ENCODE measurements around the gene EXOC3.
"Not testable (repeated sequence)": the region's sequence is repeated elsewhere in the genome, so short reads cannot be mapped to it uniquely, and the experiment has no call there.

EXOC3 gene

GRCh38 chr5:483011-483410 is 40.0 kb downstream of the EXOC3 start:
- no peaks in the 10 kb centered on the region for H3K9me3 ChIP-seq (ENCODE audit: control insufficient read depth, insufficient read depth, low read length)
- H3K4me3 ChIP-seq (ENCODE audit: low read length) = no peak overlapping the region
- H3K4me1 ChIP-seq (ENCODE audit: control insufficient read depth, insufficient read depth, low read length) = no peaks in the 10 kb centered on the region
- H3K36me3 ChIP-seq (ENCODE audit: control insufficient read depth, insufficient read depth, low read length) = no peaks in the 10 kb centered on the region
- no CpG with 5 or more reads among the region's 26 CpGs for WGBS (ENCODE audit: insufficient coverage, insufficient read length)
- no peak for DNase-seq (ENCODE audit: low read depth, low spot score)
- H3K27ac ChIP-seq (ENCODE audit: low read length) = no peak overlapping the region
- H3K27me3 ChIP-seq (ENCODE audit: control insufficient read depth, insufficient read depth, low read length) = no peaks in the 10 kb centered on the region; the same call in 1 of the 2 replicates

- no peak overlapping the region for H3K4me3 ChIP-seq (ENCODE audit: low read length)
- DNase-seq (ENCODE audit: low read depth, low spot score) = no peak
- WGBS (ENCODE audit: insufficient coverage, insufficient read length) = no CpG with 5 or more reads among the region's 34 CpGs
- no peaks in the 10 kb centered on the region for H3K4me1 ChIP-seq (ENCODE audit: control insufficient read depth, insufficient read depth, low read length)
- H3K9me3 ChIP-seq (ENCODE audit: control insufficient read depth, insufficient read depth, low read length) = no peaks in the 10 kb centered on the region
- no peaks in the 10 kb centered on the region; the same call in 1 of the 2 replicates for H3K27me3 ChIP-seq (ENCODE audit: control insufficient read depth, insufficient read depth, low read length)
- no peaks in the 10 kb centered on the region for H3K36me3 ChIP-seq (ENCODE audit: control insufficient read depth, insufficient read depth, low read length)
- H3K27ac ChIP-seq (ENCODE audit: low read length) = no peak overlapping the region
Measured at GRCh38 chr5:483434-484140, 40.6 kb downstream of the EXOC3 start.

- Histone ChIP-seq H3K36me3 (ENCODE audit: control insufficient read depth, insufficient read depth, low read length) (no peaks in the 10 kb centered on the region), H3K27ac (ENCODE audit: low read length) (no peak overlapping the region), H3K4me3 (ENCODE audit: low read length) (no peak overlapping the region), H3K9me3 (ENCODE audit: control insufficient read depth, insufficient read depth, low read length) (no peaks in the 10 kb centered on the region), H3K27me3 (ENCODE audit: control insufficient read depth, insufficient read depth, low read length) (no peaks in the 10 kb centered on the region; the same call in 1 of the 2 replicates), H3K4me1 (ENCODE audit: control insufficient read depth, insufficient read depth, low read length) (no peaks in the 10 kb centered on the region)
- DNase-seq (ENCODE audit: low read depth, low spot score) = no peak
- no CpG with 5 or more reads among the region's 24 CpGs for WGBS (ENCODE audit: insufficient coverage, insufficient read length)
Measured at GRCh38 chr5:484556-484955, 41.6 kb downstream of the EXOC3 start.

- Histone ChIP-seq H3K4me3 (ENCODE audit: low read length) (no peak overlapping the region), H3K27me3 (ENCODE audit: control insufficient read depth, insufficient read depth, low read length) (peaks cover 2% of the 10 kb centered on the region; the same call in 1 of the 2 replicates), H3K36me3 (ENCODE audit: control insufficient read depth, insufficient read depth, low read length) (no peaks in the 10 kb centered on the region), H3K4me1 (ENCODE audit: control insufficient read depth, insufficient read depth, low read length) (no peaks in the 10 kb centered on the region), H3K27ac (ENCODE audit: low read length) (no peak overlapping the region), H3K9me3 (ENCODE audit: control insufficient read depth, insufficient read depth, low read length) (no peaks in the 10 kb centered on the region)
- DNase-seq (ENCODE audit: low read depth, low spot score) = no peak
- no CpG with 5 or more reads among the region's 29 CpGs for WGBS (ENCODE audit: insufficient coverage, insufficient read length)
Measured at GRCh38 chr5:485113-485945, 42.4 kb downstream of the EXOC3 start.

GRCh38 chr5:485946-486491 is 43.0 kb downstream of the EXOC3 start:
- no peak for DNase-seq (ENCODE audit: low read depth, low spot score)
- H3K36me3 ChIP-seq (ENCODE audit: control insufficient read depth, insufficient read depth, low read length) = no peaks in the 10 kb centered on the region
- H3K27ac ChIP-seq (ENCODE audit: low read length) = no peak overlapping the region
- H3K9me3 ChIP-seq (ENCODE audit: control insufficient read depth, insufficient read depth, low read length) = no peaks in the 10 kb centered on the region
- no CpG with 5 or more reads among the region's 23 CpGs for WGBS (ENCODE audit: insufficient coverage, insufficient read length)
- peaks cover 1% of the 10 kb centered on the region; the same call in 1 of the 2 replicates for H3K4me1 ChIP-seq (ENCODE audit: control insufficient read depth, insufficient read depth, low read length)
- peaks cover 9% of the 10 kb centered on the region; the same call in 1 of the 2 replicates for H3K27me3 ChIP-seq (ENCODE audit: control insufficient read depth, insufficient read depth, low read length)
- no peak overlapping the region for H3K4me3 ChIP-seq (ENCODE audit: low read length)

- H3K27ac ChIP-seq (ENCODE audit: low read length); H3K4me3 ChIP-seq (ENCODE audit: low read length); H3K36me3 ChIP-seq (ENCODE audit: control insufficient read depth, insufficient read depth, low read length); H3K4me1 ChIP-seq (ENCODE audit: control insufficient read depth, insufficient read depth, low read length); DNase-seq (ENCODE audit: low read depth, low spot score); H3K9me3 ChIP-seq (ENCODE audit: control insufficient read depth, insufficient read depth, low read length): not testable (repeated sequence)
- no CpG with 5 or more reads among the region's 22 CpGs for WGBS (ENCODE audit: insufficient coverage, insufficient read length)
- H3K27me3 ChIP-seq (ENCODE audit: control insufficient read depth, insufficient read depth, low read length) = peaks cover 15% of the 10 kb centered on the region; the same call in 1 of the 2 replicates
Measured at GRCh38 chr5:486597-486996, 43.6 kb downstream of the EXOC3 start.

GRCh38 chr5:488241-488640 is 45.3 kb downstream of the EXOC3 start:
- no peak overlapping the region for H3K27ac ChIP-seq (ENCODE audit: low read length)
- no peaks in the 10 kb centered on the region for H3K36me3 ChIP-seq (ENCODE audit: control insufficient read depth, insufficient read depth, low read length)
- peaks cover 4% of the 10 kb centered on the region; the same call in 1 of the 2 replicates for H3K4me1 ChIP-seq (ENCODE audit: control insufficient read depth, insufficient read depth, low read length)
- WGBS (ENCODE audit: insufficient coverage, insufficient read length) = no CpG with 5 or more reads among the region's 33 CpGs
- H3K4me3 ChIP-seq (ENCODE audit: low read length) = no peak overlapping the region
- no peaks in the 10 kb centered on the region for H3K9me3 ChIP-seq (ENCODE audit: control insufficient read depth, insufficient read depth, low read length)
- peaks cover 23% of the 10 kb centered on the region; the same call in 1 of the 2 replicates for H3K27me3 ChIP-seq (ENCODE audit: control insufficient read depth, insufficient read depth, low read length)
- DNase-seq (ENCODE audit: low read depth, low spot score) = no peak

- Histone ChIP-seq H3K4me3 (ENCODE audit: low read length) (no peak overlapping the region), H3K27ac (ENCODE audit: low read length) (no peak overlapping the region), H3K27me3 (ENCODE audit: control insufficient read depth, insufficient read depth, low read length) (peaks cover 31% of the 10 kb centered on the region; the same call in 1 of the 2 replicates), H3K9me3 (ENCODE audit: control insufficient read depth, insufficient read depth, low read length) (no peaks in the 10 kb centered on the region), H3K4me1 (ENCODE audit: control insufficient read depth, insufficient read depth, low read length) (peaks cover 4% of the 10 kb centered on the region; the same call in 1 of the 2 replicates), H3K36me3 (ENCODE audit: control insufficient read depth, insufficient read depth, low read length) (no peaks in the 10 kb centered on the region)
- DNase-seq (ENCODE audit: low read depth, low spot score) = no peak
- no CpG with 5 or more reads among the region's 40 CpGs for WGBS (ENCODE audit: insufficient coverage, insufficient read length)
Measured at GRCh38 chr5:488744-489688, 46.0 kb downstream of the EXOC3 start.

GRCh38 chr5:489689-490080 is 46.7 kb downstream of the EXOC3 start:
- no peak overlapping the region for H3K27ac ChIP-seq (ENCODE audit: low read length)
- no peak overlapping the region for H3K4me3 ChIP-seq (ENCODE audit: low read length)
- no peaks in the 10 kb centered on the region for H3K36me3 ChIP-seq (ENCODE audit: control insufficient read depth, insufficient read depth, low read length)
- no peaks in the 10 kb centered on the region for H3K9me3 ChIP-seq (ENCODE audit: control insufficient read depth, insufficient read depth, low read length)
- WGBS (ENCODE audit: insufficient coverage, insufficient read length) = no CpG with 5 or more reads among the region's 21 CpGs
- DNase-seq (ENCODE audit: low read depth, low spot score) = no peak
- H3K4me1 ChIP-seq (ENCODE audit: control insufficient read depth, insufficient read depth, low read length) = peaks cover 4% of the 10 kb centered on the region; the same call in 1 of the 2 replicates
- H3K27me3 ChIP-seq (ENCODE audit: control insufficient read depth, insufficient read depth, low read length) = peaks cover 38% of the 10 kb centered on the region; the same call in 1 of the 2 replicates

Data from iPS DF 6.9 (cell line).